Mucosa of gallbladder (tissue), 1 donor: ENCODE measurements around the gene PRR5L. TPM values are rescaled to one million over a fixed set of nuclear protein-coding genes. Genes with fewer than 3 reads are reported as not detected.
A peak's percentile ranks its signal among the peaks of the same experiment; 100 is the strongest.
"Not testable (repeated sequence)": the region's sequence is repeated elsewhere in the genome, so short reads cannot be mapped to it uniquely, and the experiment has no call there.

Experiments
- DNase-seq: peaks from one replicate; pipeline ENCODE4 v3.0.0-alpha.2; 2020; ENCODE audit warnings: low spot score
- total RNA-seq: library from RNA; stranded (reverse); gene quantifications from one replicate; pipeline ENCODE4 v1.2.1, GENCODE V29; 2021
- donor health status: DM: no; HTN: no; CAD: no.

PRR5L gene
- total RNA-seq, 1 donor from 2014 or later: 32.7 TPM

DNA sequence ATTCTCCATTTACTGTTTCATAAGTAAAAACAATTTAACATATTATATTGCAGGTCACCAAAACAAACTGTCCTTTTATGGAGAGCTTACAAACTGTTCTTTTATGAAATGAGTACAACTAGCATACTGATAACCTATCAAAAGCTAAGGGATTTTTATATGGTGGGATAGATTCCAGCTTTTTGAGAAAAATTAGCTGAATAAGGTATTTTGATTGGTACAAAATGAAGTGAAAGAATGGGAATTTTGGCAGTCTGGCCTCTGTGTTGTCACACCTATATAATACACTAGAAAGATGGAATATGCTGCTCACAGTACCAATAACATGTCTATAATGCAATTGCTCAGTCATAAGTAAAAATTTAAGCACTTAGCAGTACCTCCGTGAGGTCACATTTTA, 202.6 kb downstream of the PRR5L start:
- no peak for DNase-seq

GRCh38 chr11:36499315-36499714, 203.2 kb downstream of the PRR5L start:
- no peak for DNase-seq

GRCh38 chr11:36500315-36500721, 204.2 kb downstream of the PRR5L start:
- DNase-seq: peak; percentile 51

GRCh38 chr11:36501236-36501635, 205.1 kb downstream of the PRR5L start:
- DNase-seq: no peak

DNA sequence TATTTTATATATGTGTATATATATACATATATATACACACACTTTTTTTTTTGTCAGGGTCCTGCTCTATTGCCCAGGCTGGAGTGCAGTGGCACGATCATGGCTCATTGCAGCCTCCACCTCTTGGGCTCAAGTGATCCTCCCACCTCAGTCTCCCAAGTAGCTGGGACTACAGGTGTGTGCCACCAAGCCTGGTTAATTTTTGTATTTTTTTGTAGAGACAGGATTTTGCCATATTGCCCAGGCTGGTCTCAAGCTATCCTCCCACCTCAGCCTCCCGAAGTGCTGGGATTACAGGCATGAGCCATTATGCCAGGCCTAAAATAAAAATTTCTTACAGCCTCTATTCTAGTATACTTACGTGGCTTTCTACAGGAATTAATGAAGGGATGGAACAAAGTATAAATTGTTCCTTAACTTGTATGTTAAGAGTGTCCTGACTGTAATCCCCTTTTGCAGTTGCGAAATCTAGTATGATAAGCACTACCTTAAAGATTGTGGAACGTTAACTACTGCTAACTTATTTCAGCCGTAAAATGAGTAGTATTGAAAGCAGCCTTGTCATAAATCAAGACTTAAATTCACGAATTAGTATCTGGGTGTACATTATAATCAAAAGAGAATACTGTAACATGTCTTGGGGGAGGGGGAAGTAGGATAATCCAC, 211.9 kb downstream of the PRR5L start:
- no peak for DNase-seq

- DNase-seq: no peak
Measured at GRCh38 chr11:36508743-36509142, 212.7 kb downstream of the PRR5L start.

DNA sequence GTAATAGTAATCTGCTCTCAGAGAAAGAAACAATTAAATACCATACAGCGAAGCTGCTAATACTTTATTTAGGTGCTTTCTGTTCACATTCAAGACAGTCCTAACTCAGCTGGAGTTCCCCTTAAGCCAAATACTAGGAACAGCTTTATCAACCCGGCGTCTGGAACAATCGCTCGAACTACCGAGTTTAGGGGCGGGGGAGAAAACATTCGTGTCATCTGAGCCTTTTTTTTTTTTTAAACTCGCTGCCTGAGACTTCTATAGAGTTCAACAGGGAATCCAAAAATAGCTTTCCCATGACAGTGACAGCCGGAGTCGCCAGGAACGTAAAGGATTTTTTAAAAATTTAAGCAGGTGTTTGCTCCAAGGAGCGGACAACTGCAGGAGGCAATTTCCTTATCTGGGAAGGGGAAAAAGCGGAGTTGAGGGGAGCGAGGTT, 213.1 kb downstream of the PRR5L start:
- no peak for DNase-seq

- DNase-seq: peak; percentile 88
Measured at GRCh38 chr11:36509694-36510593, 213.9 kb downstream of the PRR5L start, which contains the start of gene TRAF6. Gene TRAF6, minus strand, starts transcription at chr11:36510272. Its CDS starts 8,757 bp downstream, at chr11:36501515.

DNA sequence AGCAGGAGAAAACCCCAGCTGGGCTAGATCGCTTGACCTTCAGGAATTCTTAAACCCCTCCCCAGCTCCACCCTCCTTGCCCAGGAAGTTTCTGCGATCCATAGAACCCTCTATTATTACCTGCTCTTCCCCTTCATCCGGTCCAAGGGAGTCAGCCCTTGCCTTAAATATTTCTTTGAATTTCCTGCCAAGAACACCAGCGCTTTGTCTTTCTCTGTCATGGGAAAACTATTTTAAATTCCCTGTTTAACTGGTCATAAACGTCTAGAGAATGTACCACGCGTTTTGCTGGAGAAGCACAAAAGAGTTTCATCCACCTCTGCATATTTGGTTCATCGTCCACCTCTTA, 214.5 kb downstream of the PRR5L start:
- no peak for DNase-seq

- not testable (repeated sequence) for DNase-seq
Measured at GRCh38 chr11:36511062-36511461, 215.0 kb downstream of the PRR5L start.

GRCh38 chr11:36512016-36512415, 215.9 kb downstream of the PRR5L start:
- no peak for DNase-seq

DNA sequence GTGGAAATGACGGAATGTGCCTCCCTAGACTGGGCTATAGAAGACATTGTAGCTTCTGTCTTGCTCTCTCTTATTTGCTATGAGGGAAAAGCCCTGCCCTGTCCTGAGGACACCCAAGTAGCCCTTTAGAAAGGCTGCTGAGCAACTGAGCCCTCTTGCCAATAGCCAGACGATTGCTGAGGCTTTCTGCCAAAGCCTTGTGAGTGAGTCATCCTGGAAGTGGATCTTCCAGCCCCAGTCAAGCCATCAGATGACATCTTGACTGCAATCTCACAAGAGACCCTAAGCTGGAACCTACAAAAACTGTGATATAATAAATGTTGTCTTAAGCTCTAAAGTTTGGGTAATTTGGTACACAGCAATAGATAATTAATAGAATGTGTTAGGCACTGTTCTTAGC, 217.9 kb downstream of the PRR5L start:
- no peak for DNase-seq

Other genes starting within 250 kb of the PRR5L start
- gene COMMD9, start 6.9 kb upstream of the PRR5L start, total RNA-seq: 55.7 TPM
- gene TRAF6, start 214.0 kb downstream of the PRR5L start, total RNA-seq: 16.8 TPM